ENCODE data around the gene KCNMA1.

KCNMA1 gene

DNA sequence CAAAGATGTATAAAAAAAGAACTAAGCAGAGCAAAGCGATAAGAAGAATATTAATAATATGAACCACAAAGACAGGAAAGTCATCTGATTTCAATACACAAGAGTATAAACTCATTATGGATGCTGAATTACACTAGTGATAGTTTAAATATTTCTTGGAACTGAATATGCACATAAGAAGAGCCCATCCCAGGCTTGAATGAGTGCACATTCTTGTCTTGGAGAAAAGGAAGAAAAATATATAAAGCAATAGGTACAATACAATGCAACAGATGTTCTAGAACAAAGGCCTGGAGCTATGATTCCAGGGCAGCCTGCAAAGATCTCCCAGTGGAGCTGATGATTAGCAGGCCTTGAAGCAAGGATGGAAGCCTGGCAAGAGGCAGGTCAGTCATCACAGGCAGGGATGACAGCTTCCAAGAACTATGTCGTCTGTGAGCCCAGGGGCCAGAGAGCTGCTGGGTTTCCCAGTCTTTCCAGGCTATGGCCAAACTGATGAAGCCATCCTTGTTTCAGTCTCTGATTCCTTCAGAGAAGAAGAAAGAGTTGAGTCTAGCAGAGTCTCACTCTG is 277.6 kb downstream of the KCNMA1 start:
- Histone ChIP-seq H3K36me3 (ENCODE audit: insufficient read depth, low read length) (no peaks in the 10 kb centered on the region), H3K4me1 (ENCODE audit: insufficient read depth, low read length) (no peaks in the 10 kb centered on the region), H3K4me3 (ENCODE audit: low read length) (no peak overlapping the region), H2AFZ (ENCODE audit: low read depth, low read length) (no peak overlapping the region), H3K27me3 (ENCODE audit: insufficient read depth, low read length) (no peaks in the 10 kb centered on the region), H3K9me3 (ENCODE audit: low read length) (no peaks in the 10 kb centered on the region)

DNA sequence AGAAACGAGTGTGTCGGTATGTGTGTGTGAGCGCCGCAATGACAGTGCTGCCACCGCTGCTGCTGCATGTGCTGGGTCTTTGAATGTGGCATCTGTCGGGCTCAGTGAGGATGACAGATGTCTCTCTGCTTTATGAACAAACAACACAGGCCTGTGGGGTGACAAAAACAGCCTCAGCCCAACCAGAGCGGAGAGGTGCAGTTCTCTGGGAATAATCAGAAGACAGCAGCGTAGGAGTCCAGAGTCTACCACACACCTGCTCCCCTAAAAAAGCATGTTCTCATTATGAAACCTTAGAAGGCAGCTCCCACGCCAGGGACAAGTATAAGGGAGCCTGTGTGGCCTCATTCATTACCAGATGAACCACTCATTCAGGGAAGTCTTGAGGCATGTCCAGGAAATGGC is 278.3 kb downstream of the KCNMA1 start:
- Histone ChIP-seq H2AFZ (ENCODE audit: low read depth, low read length) (no peak overlapping the region), H3K4me3 (ENCODE audit: low read length) (no peak overlapping the region), H3K9me3 (ENCODE audit: low read length) (no peaks in the 10 kb centered on the region), H3K4me1 (ENCODE audit: insufficient read depth, low read length) (no peaks in the 10 kb centered on the region), H3K27me3 (ENCODE audit: insufficient read depth, low read length) (no peaks in the 10 kb centered on the region), H3K36me3 (ENCODE audit: insufficient read depth, low read length) (no peaks in the 10 kb centered on the region)

DNA sequence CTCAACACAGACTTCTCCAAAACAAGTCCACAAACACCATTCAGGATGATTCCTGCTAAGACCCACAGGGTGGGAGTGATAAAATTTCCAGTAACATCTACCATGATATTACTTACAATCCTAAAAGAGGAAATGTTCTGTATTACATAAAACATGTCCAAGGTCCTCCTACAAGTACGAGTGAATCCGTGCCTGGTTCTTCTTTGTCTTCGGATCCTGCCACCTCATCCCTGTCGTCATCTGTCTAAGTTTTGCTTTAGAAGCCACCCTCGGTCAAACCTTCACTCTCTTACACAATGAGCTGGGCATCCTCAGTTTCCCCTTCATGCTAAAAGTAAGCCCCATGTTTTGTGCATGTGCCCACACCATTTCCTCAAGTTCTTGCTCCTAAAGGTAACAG is 279.0 kb downstream of the KCNMA1 start:
- no peaks in the 10 kb centered on the region for H3K36me3 ChIP-seq (ENCODE audit: insufficient read depth, low read length)
- H3K4me1 ChIP-seq (ENCODE audit: insufficient read depth, low read length): no peaks in the 10 kb centered on the region
- no peaks in the 10 kb centered on the region for H3K27me3 ChIP-seq (ENCODE audit: insufficient read depth, low read length)
- no peaks in the 10 kb centered on the region for H3K9me3 ChIP-seq (ENCODE audit: low read length)
- no peak overlapping the region for H3K4me3 ChIP-seq (ENCODE audit: low read length)
- H2AFZ ChIP-seq (ENCODE audit: low read depth, low read length): no peak overlapping the region

GRCh38 chr10:77357611-77358310 is 279.8 kb downstream of the KCNMA1 start:
- Histone ChIP-seq H3K4me1 (ENCODE audit: insufficient read depth, low read length) (no peaks in the 10 kb centered on the region), H3K4me3 (ENCODE audit: low read length) (no peak overlapping the region), H3K27me3 (ENCODE audit: insufficient read depth, low read length) (no peaks in the 10 kb centered on the region), H3K9me3 (ENCODE audit: low read length) (no peaks in the 10 kb centered on the region), H3K36me3 (ENCODE audit: insufficient read depth, low read length) (no peaks in the 10 kb centered on the region), H2AFZ (ENCODE audit: low read depth, low read length) (no peak overlapping the region)

DNA sequence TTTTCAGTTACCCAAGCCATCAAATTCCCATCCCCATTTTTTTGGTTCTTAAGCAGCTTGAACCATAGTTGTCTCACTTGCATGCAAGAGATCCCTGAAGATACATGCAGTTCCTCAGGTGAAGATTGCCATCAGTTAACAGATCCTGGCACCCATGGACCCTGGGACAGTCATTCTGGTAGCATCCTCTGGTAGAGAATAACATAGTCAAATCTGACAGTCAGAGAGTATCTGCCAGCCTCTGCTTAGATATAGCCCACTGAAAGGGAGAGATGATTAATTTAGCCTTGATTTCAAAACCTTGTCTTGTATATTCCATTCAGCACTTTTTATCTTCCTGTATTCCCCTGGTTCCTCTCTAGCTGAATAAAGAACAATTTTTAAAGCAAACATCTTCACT is 280.4 kb downstream of the KCNMA1 start:
- Histone ChIP-seq H3K36me3 (ENCODE audit: insufficient read depth, low read length) (no peaks in the 10 kb centered on the region), H3K4me3 (ENCODE audit: low read length) (no peak overlapping the region), H3K9me3 (ENCODE audit: low read length) (no peaks in the 10 kb centered on the region), H3K4me1 (ENCODE audit: insufficient read depth, low read length) (no peaks in the 10 kb centered on the region), H2AFZ (ENCODE audit: low read depth, low read length) (no peak overlapping the region), H3K27me3 (ENCODE audit: insufficient read depth, low read length) (no peaks in the 10 kb centered on the region)

GRCh38 chr10:77355844-77356243 is 281.8 kb downstream of the KCNMA1 start:
- H3K4me1 ChIP-seq (ENCODE audit: insufficient read depth, low read length): no peaks in the 10 kb centered on the region
- no peak overlapping the region for H2AFZ ChIP-seq (ENCODE audit: low read depth, low read length)
- H3K9me3 ChIP-seq (ENCODE audit: low read length): no peaks in the 10 kb centered on the region
- H3K27me3 ChIP-seq (ENCODE audit: insufficient read depth, low read length): no peaks in the 10 kb centered on the region
- no peaks in the 10 kb centered on the region for H3K36me3 ChIP-seq (ENCODE audit: insufficient read depth, low read length)
- H3K4me3 ChIP-seq (ENCODE audit: low read length): no peak overlapping the region

- no peak overlapping the region for H3K4me3 ChIP-seq (ENCODE audit: low read length)
- no peaks in the 10 kb centered on the region for H3K36me3 ChIP-seq (ENCODE audit: insufficient read depth, low read length)
- no peaks in the 10 kb centered on the region for H3K27me3 ChIP-seq (ENCODE audit: insufficient read depth, low read length)
- no peak overlapping the region for H2AFZ ChIP-seq (ENCODE audit: low read depth, low read length)
- H3K4me1 ChIP-seq (ENCODE audit: insufficient read depth, low read length): no peaks in the 10 kb centered on the region
- H3K9me3 ChIP-seq (ENCODE audit: low read length): no peaks in the 10 kb centered on the region
These were observed 286.2 kb downstream of the KCNMA1 start for GRCh38 chr10:77351386-77351785.

- H3K27me3 ChIP-seq (ENCODE audit: insufficient read depth, low read length): no peaks in the 10 kb centered on the region
- H2AFZ ChIP-seq (ENCODE audit: low read depth, low read length): no peak overlapping the region
- no peak overlapping the region for H3K4me3 ChIP-seq (ENCODE audit: low read length)
These were observed 286.9 kb downstream of the KCNMA1 start for GRCh38 chr10:77350711-77351119.

GRCh38 chr10:77350134-77350533 is 287.5 kb downstream of the KCNMA1 start:
- Histone ChIP-seq H3K9me3 (ENCODE audit: low read length) (no peaks in the 10 kb centered on the region), H3K27me3 (ENCODE audit: insufficient read depth, low read length) (no peaks in the 10 kb centered on the region), H3K4me3 (ENCODE audit: low read length) (no peak overlapping the region), H3K4me1 (ENCODE audit: insufficient read depth, low read length) (no peaks in the 10 kb centered on the region), H3K36me3 (ENCODE audit: insufficient read depth, low read length) (no peaks in the 10 kb centered on the region), H2AFZ (ENCODE audit: low read depth, low read length) (no peak overlapping the region)

More at GRCh38 chr10:77350711-77351119, 286.9 kb downstream of the KCNMA1 start:
- H3K9me3 ChIP-seq (ENCODE audit: low read length): no peaks in the 10 kb centered on the region
- H3K36me3 ChIP-seq (ENCODE audit: insufficient read depth, low read length): no peaks in the 10 kb centered on the region
- no peaks in the 10 kb centered on the region for H3K4me1 ChIP-seq (ENCODE audit: insufficient read depth, low read length)

DNA sequence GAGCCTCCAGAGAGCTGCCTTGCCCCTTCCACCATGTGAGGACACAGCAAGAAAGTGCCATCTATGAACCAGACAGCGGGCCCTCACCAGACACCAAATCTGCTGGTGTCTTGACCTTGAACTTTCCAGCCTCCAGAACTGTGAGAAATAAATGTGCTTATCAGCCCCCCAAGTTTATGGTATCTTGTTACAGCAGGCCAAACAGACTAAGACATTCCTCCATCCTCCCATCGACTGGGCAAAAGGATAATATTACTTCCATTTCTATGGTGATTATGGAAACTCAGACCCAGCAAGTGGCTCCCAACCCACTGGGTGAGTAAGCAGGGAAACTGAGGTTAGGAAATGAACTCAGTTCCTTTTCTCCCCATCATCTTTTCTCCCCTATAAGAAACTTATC is 288.4 kb downstream of the KCNMA1 start:
- no peak overlapping the region for H2AFZ ChIP-seq (ENCODE audit: low read depth, low read length)
- H3K4me1 ChIP-seq (ENCODE audit: insufficient read depth, low read length): no peaks in the 10 kb centered on the region
- H3K4me3 ChIP-seq (ENCODE audit: low read length): no peak overlapping the region
- no peaks in the 10 kb centered on the region for H3K36me3 ChIP-seq (ENCODE audit: insufficient read depth, low read length)
- no peaks in the 10 kb centered on the region for H3K9me3 ChIP-seq (ENCODE audit: low read length)
- H3K27me3 ChIP-seq (ENCODE audit: insufficient read depth, low read length): no peaks in the 10 kb centered on the region

GRCh38 chr10:77348751-77349150 is 288.9 kb downstream of the KCNMA1 start:
- Histone ChIP-seq H3K4me1 (ENCODE audit: insufficient read depth, low read length) (no peaks in the 10 kb centered on the region), H3K36me3 (ENCODE audit: insufficient read depth, low read length) (no peaks in the 10 kb centered on the region), H3K27me3 (ENCODE audit: insufficient read depth, low read length) (no peaks in the 10 kb centered on the region), H3K4me3 (ENCODE audit: low read length) (no peak overlapping the region), H3K9me3 (ENCODE audit: low read length) (no peaks in the 10 kb centered on the region), H2AFZ (ENCODE audit: low read depth, low read length) (no peak overlapping the region)

DNA sequence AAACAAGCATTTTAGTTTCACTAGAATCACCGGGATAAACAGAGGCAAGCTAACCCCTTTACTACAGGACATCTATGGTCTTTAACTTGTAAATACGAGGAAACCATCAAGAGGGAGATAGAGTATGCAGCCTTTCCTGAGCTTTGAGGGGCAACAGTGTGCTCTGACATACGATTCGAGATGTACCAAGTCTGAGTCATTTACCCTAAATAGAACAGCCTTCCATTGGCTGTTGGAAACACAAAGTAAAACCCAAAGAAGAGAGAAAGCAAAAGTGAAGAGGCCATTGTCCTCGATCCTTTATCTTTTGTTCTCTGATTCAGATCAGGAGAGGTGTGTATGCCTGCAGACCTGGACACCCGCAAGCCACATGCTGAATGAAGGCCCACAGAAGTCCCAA is 289.5 kb downstream of the KCNMA1 start:
- Histone ChIP-seq H3K27me3 (ENCODE audit: insufficient read depth, low read length) (no peaks in the 10 kb centered on the region), H3K4me1 (ENCODE audit: insufficient read depth, low read length) (no peaks in the 10 kb centered on the region), H3K4me3 (ENCODE audit: low read length) (no peak overlapping the region), H2AFZ (ENCODE audit: low read depth, low read length) (no peak overlapping the region), H3K9me3 (ENCODE audit: low read length) (no peaks in the 10 kb centered on the region), H3K36me3 (ENCODE audit: insufficient read depth, low read length) (no peaks in the 10 kb centered on the region)

- Histone ChIP-seq H2AFZ (ENCODE audit: low read depth, low read length) (no peak overlapping the region), H3K4me1 (ENCODE audit: insufficient read depth, low read length) (no peaks in the 10 kb centered on the region), H3K9me3 (ENCODE audit: low read length) (no peaks in the 10 kb centered on the region), H3K4me3 (ENCODE audit: low read length) (no peak overlapping the region), H3K36me3 (ENCODE audit: insufficient read depth, low read length) (no peaks in the 10 kb centered on the region), H3K27me3 (ENCODE audit: insufficient read depth, low read length) (no peaks in the 10 kb centered on the region)
These were observed 290.6 kb downstream of the KCNMA1 start for GRCh38 chr10:77347052-77347451.

DNA sequence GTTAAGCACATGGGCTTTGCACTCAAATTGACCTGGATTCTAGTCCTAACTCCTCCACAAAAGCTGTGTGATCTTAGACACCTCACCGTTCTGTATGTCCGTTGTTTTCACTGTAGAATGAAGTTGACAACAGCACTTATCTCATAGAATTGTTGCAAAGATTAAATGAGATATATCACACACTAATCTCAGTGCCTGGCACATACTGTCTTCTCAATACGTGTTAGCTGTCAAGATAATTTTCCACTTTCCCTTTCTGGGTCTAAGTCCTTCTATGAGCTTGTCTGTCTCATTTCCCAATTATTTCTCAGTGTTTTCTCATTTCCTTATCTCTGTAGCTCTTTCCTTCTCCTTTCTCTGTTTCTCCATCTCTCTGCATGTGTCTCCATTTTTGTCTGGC is 296.6 kb downstream of the KCNMA1 start:
- H3K27me3 ChIP-seq (ENCODE audit: insufficient read depth, low read length): no peaks in the 10 kb centered on the region
- H3K4me1 ChIP-seq (ENCODE audit: insufficient read depth, low read length): no peaks in the 10 kb centered on the region
- H2AFZ ChIP-seq (ENCODE audit: low read depth, low read length): no peak overlapping the region
- H3K9me3 ChIP-seq (ENCODE audit: low read length): no peaks in the 10 kb centered on the region
- H3K36me3 ChIP-seq (ENCODE audit: insufficient read depth, low read length): no peaks in the 10 kb centered on the region
- H3K4me3 ChIP-seq (ENCODE audit: low read length): no peak overlapping the region
